Measurements from ENCODE around the gene HACL1.
"Not testable (repeated sequence)": the region's sequence is repeated elsewhere in the genome, so short reads cannot be mapped to it uniquely, and the experiment has no call there.

HACL1 gene

DNA sequence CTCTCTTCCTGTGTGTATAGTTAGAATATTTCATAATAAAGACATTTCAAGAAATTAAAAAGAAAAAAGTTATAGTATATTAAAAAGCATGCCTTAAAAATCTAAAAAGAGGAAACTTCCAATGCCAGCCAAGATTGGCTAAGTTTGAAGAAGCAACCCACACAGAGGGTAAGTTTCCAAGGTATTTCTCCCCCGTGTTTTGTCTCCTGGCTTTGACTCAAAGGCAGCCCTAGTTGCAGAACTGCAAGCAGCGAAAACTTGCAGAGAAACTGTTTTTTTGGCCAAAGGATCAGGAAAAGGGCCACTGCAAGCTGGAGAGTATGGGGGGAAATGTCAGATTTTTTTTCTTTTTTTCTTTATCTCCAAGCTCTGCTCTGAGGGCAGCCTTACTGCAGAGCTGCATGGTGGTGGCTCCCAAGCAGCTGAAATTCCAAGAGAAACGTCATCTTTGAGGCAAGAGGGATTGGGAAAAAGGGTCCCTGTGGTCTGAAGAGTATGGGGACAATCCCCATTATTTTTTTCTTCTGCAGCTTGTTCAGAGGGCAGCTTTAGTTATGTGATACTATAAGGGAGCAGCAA is 23.0 kb downstream of the HACL1 start:
- DNase-seq: no peak

DNA sequence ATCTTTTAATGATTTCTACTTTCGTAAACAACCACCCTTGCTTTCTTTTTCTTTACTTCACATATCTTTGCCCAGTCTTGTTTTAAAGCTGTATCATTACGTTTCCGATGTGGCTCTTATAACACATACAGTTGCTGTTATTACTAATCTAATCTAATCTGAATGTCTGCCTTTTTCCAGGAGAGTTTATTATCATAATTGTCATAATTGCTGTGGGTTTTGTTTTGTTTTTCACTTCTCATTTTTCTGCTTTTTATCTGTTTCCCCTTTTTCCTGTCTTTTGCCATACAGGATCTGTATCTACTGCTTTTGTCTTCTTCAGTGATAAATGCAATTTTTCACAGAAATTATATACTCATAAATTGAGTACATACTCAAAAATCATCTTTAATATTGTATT is 24.9 kb downstream of the HACL1 start:
- no peak for DNase-seq

DNA sequence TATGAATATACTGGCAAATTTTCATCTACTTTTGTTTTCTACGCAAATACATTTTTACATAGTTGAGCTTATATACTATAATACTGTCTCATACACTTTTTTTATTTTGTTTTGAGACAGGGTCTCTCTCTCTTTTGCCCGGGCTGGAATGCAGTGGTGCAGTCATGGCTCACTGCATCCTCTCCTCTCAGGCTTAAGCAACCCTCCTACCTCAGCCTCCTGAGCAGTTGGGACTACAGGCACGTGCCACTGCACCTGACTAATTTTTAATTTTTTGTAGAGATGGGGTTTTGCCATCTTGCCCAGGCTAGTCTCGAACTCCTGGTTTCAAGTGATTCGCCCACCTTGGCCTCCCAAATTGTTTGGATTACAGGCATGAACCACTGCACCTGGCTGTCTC is 25.9 kb downstream of the HACL1 start:
- no peak for DNase-seq

DNA sequence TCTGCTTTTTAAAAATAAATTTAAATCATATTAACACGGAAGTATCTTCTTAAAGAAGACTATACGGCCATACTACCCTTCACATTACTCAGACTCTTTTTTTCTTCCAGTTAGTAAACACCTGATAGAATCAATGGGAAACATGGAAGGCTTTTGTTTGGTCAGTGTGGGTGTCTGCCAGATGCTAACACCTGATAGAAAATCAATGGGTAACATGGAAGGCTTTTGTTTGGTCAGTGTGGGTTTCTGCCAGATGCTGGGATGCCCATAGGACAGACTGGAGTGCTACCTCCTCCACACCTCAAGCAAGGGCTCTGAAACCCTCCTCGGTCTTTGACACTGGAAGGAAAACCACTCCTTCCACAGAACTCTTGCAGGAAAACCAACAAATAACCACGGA is 29.2 kb downstream of the HACL1 start:
- no peak for DNase-seq

DNA sequence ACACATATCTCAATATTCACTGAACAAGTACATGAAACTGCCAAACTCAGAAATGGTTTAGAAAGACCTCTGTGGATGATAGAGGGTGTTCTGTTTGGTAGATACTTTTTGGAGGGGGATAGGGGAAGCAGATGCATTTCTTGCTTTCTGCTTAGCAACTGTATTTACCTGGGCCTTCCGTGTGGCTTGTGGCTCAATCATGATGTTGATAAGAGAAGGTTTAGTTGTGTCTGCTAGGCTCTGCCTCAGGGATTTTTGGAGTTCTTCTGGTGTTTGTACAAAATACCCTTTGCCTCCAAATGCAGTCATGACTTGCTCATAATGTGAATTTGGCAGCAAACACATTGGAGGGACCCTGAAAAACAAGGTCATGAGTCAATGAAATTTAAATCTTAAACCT is 38.2 kb downstream of the HACL1 start:
- no peak for DNase-seq

- no peak for DNase-seq
These were observed 38.8 kb downstream of the HACL1 start for GRCh38 chr3:15562560-15562959.

DNA sequence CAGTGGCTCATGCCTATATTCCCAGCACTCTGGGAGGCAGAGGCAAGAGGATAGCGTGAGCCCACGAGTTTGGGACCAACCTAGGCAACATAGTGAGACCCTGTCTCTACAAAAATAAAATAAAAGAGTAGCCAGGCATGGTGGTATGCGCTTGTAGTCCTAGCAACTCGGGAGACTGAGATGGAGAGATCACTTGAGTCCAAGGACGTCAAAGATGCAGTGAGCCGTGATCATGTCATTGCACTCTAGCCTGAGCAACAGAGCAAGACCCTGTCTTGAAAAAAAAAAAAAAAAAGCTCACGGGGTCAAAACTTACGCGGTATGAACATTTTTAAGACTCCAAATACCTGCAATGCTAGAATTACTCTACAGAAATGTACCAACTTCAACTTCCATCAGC is 42.8 kb downstream of the HACL1 start:
- no peak for DNase-seq

DNA sequence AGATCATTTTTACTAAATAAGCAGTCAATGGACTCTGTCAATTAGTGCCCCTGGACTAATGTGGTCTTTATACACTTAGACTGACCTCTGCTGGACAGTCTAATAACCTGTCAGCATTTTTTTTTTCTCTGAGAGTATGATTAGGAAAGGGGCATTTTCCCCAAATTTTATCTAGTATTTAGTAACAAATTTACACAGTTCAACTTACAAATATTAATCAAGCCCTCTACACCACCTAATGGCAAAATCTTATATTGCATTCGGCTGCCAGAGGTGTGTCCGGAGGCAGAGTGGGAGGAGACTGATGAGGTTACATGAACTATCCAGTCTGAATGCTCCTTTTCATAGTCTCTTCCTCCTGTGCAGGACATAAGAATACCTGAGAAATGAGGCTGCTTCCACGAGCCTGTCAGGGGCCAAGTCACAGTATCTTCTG is 43.8 kb downstream of the HACL1 start:
- peak; percentile 9 to 44 for DNase-seq

DNA sequence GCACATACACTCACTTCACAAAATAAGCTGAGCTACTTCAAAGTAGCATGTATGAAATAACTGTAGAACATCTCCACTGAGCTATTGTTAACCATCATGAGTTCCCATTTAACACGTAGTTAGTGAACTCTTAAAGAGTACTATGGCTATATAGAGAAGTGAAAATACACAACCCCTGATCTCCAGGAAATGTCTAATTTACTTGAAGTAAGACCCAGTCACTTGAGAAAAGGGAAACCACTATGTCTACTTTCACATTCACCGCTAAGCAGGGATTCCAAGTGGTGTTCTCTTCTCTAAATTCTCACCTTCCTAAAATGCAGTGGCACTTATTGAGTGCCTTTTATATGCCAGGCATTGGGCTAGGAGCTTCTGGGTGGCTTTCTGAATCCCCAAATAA is 44.9 kb downstream of the HACL1 start:
- DNase-seq: no peak

- DNase-seq: no peak
These were observed 47.6 kb downstream of the HACL1 start for GRCh38 chr3:15553749-15554148.

DNA sequence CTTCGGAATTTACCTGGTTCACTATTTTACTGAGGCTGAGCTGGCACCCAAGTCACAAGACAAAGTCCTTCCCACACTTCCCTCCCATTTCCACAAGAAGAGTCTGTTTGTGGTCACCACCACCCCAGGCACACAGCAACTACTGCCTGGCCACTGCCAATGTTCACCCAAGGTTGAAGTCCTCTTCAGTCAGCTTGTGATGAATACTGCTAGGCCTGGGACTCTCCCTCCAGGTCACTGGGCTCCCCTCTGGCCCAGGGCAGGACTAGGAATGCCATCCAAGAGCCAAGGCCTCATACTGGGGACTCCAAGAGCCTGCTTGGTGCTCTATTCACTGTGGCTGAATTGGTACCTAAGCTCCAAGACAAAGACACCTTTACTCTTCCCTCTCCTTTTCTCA is 49.5 kb downstream of the HACL1 start:
- no peak for DNase-seq

DNA sequence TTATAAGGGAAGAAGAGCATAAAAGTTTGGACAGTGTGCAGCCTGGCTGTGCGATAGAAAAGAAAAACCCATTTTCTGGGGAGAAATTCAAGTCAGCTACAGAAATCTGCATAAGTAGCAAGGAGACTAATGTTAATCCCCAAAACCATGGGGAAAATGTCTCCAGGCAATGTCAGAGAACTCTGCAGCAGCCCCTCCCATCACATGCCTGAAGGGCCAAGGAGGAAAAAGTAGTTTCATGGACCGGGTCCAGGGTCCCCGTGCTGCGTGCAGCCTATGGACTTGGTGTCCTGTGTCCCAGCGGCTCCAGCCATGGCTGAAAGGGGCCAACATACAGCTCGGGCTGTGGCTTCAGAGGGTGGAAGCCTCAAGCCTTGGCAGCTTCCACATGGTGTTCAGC is 51.5 kb downstream of the HACL1 start:
- no peak for DNase-seq

GRCh38 chr3:15542614-15543013 is 58.8 kb downstream of the HACL1 start:
- no peak for DNase-seq

- DNase-seq: no peak
These were observed 60.0 kb downstream of the HACL1 start for GRCh38 chr3:15541371-15541770.

DNA sequence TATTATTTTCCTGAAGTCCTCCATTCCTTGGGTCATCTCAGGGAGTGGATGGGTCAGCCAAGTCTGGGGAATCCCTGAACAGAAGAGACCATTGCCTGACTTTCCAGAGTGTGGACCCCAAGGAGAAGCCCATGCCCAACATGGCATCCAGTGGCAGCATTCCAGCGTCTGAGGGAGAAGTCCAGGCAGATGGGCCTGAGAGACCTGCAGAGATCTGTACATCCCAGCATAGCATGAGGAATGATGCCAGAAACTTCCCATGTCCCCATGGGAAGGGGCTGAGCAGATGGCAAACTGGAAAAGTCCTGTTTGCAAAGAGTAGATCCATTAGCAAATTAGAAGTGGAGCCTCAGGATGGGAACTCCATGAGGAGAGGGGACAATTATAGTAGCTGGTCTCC is 62.3 kb downstream of the HACL1 start:
- DNase-seq: no peak

DNA sequence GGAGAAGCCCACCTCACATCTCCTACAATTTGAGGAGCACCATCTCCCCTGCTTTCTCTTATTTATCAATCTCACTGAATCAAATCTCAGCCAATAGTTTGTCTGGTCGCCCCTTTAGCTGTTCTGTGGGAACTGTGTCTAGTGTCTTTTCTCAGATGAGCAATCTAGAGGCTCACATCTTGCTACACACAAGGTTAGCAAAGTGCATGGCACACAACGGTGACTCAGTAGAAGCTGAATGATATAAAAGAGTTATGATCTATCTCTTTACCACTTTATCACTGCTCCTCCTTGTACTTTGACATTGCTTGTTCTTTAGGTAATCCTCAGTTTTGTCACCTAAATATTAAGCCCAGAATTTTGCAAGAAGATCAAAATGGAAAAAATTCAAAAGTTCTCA is 63.0 kb downstream of the HACL1 start:
- no peak for DNase-seq

DNA sequence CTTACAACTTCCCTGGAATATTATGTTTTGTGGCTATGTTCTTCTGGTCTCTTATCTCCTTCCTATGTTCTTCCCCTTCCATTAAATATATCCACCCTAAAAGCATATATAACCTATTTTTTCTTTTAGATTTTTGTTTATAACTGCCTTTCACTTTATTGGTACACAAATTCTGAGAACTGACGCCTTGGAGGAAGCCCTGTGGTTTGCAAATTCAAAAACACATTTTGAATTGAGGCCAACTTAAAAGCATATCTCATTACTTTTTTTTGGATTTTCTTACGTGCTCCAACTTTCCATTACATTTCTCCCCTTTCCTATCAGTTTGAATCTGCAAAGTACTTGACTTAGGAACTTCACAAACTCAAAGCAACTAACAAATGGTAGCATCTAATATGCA is 64.5 kb downstream of the HACL1 start:
- no peak for DNase-seq

DNA sequence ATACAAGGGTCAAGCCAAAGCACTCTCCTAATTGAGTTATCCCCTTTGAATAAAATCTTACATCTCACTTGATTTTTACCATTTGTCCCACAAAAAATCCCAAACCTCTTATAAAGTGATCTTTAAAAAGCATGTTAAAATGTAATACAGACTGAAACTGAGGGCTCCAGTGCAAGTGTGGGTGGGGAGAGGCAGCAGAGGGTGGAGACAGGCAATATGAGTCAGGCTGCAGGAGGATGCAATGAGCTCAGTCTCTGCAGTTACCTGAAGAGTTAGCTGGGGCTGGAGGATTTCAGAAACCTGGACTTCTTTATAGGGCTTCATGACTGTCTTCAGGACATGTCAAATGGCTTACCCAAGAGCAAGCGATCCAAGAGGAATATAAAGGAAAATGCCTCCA is 65.6 kb downstream of the HACL1 start:
- DNase-seq: peak; percentile 35 to 61

GRCh38 chr3:15532614-15533013 is 68.8 kb downstream of the HACL1 start:
- DNase-seq: not testable (repeated sequence)

- no peak for DNase-seq
These were observed 70.0 kb downstream of the HACL1 start for GRCh38 chr3:15531346-15531745.

GRCh38 chr3:15528854-15529537 is 72.4 kb downstream of the HACL1 start:
- no peak for DNase-seq

DNA sequence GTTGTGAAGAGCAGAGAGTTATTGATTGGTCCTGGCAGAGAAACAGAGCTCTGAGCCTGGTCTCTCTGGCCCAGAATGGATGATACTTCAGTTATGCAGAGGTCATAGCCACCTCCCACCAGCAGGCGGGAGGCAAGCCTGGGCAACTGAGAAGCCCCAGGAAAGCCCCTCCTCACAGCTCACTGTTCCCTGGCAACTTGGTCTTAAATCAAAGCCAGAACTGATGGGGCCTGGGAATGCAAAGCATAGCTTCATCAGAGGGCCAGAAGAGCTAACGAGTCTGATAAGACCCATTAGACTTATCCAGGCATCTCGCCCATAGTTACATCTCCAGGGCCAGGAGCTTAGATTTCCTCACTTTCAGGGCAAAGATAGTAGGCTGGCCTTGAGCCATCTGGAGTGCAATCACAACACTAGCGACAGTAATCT is 74.3 kb downstream of the HACL1 start:
- no peak for DNase-seq

DNA sequence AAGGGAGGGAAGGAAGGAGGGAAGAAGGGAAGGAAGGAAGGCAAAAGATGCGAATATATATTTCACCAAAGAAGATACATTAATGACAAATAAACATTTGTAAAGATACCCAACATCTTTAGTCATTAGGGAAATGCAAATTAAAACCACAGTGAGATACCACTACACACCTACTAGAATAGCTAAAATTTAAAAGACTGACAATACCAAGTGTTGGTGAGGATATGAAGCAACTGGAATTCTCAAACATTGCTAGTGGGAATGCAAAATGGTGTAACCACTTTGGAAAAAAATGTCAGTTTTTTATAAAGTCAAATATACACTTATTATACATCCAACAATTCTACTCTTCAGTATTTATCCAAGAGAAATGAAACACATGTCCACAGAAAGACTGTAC is 75.6 kb downstream of the HACL1 start:
- DNase-seq: no peak

- no peak for DNase-seq
These were observed 77.5 kb downstream of the HACL1 start for GRCh38 chr3:15523660-15524417.
